Measurements from ENCODE around the gene ABLIM1.

ABLIM1 gene

GRCh38 chr10:114458216-114458920, 199.7 kb downstream of the ABLIM1 start:
- DNase-seq (ENCODE audit: low read depth) = no peak

DNA sequence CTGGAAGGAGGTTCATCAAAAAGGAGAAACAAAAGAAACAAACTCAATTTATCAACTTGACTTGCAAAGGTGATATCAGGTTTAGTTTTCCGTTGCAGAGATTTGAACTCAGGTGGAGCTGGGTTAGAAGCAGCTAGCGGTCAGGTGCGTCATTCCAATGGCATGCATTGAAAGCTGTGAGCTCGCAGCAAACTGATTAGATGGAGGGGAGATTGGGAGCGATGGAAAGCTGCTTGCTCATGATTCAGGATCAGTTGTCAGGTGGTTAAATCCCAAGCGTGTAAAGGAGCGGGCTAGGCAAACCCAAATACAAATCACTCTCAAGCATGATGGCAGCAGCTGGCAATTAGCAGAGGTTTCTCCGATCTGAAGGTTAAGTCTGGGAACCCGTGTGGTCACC, 204.5 kb downstream of the ABLIM1 start:
- DNase-seq (ENCODE audit: low read depth) = no peak

DNA sequence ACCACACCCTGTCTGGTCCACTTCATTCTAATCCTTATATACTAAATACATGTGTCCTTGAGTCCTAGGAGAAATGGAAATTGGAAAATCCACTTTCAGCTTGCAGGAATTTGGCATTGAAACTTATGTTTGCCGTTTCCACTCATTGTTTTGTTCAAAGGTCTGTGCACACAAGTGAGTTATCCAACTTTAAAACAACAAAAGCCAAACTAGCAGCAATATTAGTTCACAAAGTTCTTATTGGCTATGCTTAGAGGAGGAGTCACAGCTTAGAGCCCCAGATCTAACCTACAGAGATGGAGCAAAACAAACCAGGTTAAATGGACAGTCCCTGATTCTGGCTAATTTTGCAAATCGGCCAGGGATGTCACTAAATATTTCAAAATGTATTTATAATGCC, 209.2 kb downstream of the ABLIM1 start:
- DNase-seq (ENCODE audit: low read depth) = no peak

DNA sequence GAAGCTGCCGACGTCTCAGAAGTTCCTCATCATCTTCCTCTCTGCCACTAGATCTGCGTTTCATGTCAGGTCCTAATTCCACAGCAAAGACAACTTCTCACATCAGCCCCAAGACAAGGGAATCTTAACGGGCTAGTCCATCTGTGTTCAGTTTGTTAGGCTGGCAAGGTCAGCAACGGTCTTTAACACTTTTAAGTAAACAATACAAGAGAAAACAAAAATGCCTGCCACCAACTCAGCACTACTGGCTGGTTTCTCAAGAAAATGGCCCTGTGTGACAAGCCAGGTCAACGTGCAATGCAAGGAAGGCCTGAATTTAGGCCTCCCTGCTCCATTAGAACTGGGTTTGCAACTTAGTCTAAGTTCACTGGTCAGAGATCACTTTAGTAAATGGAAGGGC, 212.7 kb downstream of the ABLIM1 start:
- DNase-seq (ENCODE audit: low read depth) = no peak

GRCh38 chr10:114444819-114445218, 213.3 kb downstream of the ABLIM1 start:
- DNase-seq (ENCODE audit: low read depth) = no peak

- DNase-seq (ENCODE audit: low read depth) = no peak
Observed at GRCh38 chr10:114442091-114442630, 215.9 kb downstream of the ABLIM1 start.

- no peak for DNase-seq (ENCODE audit: low read depth)
Observed at GRCh38 chr10:114441107-114441506, 217.0 kb downstream of the ABLIM1 start.

DNA sequence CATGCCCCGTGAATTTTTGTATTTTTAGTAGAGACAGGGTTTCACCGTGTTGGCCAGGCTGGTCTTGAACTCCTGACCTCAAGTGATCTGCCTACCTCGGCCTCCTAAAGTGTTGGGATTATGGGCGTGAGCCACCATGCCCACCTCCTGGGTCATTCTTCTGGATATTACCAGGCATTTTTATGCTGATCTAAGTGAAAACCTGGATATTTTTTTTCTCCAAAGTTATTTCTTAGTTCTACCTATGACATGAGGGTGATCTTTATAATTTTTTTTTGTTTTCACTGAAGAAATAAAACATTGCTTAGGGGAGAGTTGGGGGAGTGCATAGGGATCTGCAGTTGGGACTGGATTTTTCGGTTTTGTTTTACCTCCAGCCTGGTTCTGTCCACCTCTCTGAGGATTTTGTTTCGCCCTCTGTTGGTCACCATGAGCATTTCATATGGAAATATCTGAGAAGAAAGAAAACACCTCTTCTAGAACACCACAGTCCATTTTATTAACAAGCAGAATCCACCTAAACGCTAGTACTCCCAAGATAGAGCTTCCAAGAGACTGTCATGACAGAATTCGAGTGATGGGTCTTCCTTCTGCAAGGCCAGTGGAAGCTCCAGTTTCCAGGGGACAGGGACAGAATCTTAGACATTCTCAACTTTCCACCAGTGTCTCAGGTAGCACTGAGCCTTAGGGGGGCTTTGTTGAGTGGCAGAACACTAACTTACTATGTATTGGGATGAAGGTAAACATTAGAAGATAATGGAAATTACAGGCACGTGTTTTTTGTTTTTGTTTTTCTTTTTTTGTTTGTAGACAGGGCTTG, 220.4 kb downstream of the ABLIM1 start:
- DNase-seq (ENCODE audit: low read depth) = no peak

DNA sequence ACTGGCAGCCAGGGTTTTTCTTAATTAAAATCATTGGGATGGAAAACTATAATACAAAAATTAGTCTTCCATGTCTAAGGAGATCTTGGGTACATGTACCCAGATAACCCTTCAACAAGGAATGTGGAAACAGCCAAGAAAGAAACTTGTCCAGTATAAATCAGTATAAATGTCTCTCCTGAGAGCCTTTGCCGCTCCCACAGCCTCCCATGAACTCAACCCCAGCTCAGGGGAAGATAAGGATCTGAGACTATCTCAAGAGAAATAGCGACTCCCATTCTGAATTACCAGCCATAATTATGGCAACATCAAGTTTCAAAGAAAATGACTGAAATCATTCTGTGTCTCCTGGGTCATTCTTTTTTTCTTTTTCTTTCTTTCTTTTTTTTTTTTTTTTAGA, 221.1 kb downstream of the ABLIM1 start:
- DNase-seq (ENCODE audit: low read depth) = no peak

GRCh38 chr10:114432566-114433093, 225.4 kb downstream of the ABLIM1 start:
- DNase-seq (ENCODE audit: low read depth) = no peak

DNA sequence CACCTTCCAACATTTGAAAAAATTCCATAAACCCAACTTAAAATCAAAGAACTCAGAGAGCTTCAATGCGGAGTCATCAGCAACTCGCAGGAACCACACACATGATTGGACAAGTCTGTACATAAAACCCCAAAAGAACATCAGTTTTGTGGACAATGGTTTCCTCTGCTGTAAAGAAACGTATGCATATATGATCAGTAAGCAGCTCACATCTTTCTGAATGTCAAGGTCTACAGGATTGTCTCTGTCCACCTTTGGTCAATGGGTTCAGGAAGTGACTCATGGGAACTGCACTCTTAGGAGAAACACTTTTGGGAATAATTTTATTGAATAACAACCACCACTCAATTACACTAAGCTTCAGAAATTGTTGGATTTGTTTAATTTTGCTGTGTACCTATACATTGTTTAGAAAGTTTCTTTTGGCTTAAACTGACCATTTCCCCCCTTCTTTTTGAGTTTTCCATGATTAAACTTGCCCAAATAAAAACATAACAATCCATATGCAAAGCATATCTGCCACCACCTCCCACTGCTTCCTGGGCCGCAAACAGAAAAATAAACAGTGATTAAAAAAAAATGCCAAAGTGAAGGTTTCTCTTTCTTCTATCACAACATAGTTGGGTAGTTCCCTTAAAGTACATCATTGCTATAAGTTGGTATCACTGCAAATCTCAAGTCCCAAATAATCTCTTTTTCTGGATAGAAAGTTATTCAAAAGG, 226.5 kb downstream of the ABLIM1 start:
- DNase-seq (ENCODE audit: low read depth) = no peak

GRCh38 chr10:114430688-114431413, 227.2 kb downstream of the ABLIM1 start:
- DNase-seq (ENCODE audit: low read depth) = no peak

DNA sequence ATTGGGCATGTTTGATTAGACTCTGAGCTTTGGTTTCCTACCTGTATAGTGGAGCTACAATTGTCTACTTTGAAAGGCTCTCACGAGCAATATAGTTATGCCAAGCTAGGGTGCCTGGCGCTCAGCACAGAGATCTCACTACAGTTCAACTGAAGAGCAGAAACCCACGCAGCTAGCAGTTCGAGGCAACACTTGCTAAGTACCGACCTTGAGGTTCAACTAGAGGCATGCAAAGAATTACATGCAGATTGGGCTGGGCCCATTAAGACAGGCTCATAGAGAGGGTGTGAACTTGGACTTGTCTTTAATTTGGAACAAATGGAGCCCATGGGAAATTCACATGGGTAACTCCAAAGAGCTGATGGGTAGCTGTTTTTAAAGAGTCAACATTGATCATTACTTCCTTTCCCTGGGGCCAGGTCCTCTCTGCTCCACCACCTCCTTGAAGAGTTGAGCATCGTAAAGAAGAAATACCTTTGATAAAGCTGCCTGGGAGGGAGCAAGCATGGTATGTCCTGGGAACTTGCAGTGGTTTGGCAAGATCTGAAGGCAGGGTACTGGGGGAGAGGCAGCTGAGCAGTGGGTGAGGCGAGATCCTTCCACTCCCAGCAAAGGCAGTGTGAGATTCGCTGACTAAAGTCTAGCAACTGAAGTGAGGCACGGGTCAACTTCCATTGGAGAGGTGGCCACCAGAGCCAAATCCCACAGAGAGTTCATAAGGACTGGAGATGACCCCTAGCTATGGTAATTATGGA, 228.3 kb downstream of the ABLIM1 start:
- no peak for DNase-seq (ENCODE audit: low read depth)

- DNase-seq (ENCODE audit: low read depth) = no peak
Observed at GRCh38 chr10:114427124-114427852, 230.8 kb downstream of the ABLIM1 start.

DNA sequence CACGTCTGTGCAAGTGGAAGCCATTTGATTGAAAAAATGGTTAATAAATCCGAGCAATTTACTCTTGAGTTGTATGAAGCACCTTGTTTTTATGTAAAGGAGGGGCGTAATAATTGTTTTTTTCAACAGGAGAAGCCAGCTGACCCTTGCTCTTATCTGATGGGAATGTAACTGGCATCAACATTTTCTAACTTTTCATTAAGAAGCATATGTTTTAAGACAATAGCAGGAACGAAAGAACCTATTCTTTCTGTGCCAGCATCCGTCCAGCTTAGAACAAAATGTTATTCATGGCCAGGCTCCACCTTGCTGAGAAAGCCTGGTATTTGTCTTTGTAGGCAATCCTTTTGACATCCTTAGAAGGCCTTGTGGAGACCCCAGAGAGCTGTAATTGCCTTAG, 231.6 kb downstream of the ABLIM1 start:
- DNase-seq (ENCODE audit: low read depth) = no peak

- DNase-seq (ENCODE audit: low read depth) = no peak
Observed at GRCh38 chr10:114420811-114421485, 237.1 kb downstream of the ABLIM1 start.

GRCh38 chr10:114418109-114418508, 240.0 kb downstream of the ABLIM1 start:
- no peak for DNase-seq (ENCODE audit: low read depth)

GRCh38 chr10:114412907-114413797, 244.9 kb downstream of the ABLIM1 start:
- DNase-seq (ENCODE audit: low read depth) = no peak
